ENCODE results near the gene GLCCI1. TPM values are rescaled to one million over a fixed set of nuclear protein-coding genes. Genes with fewer than 3 reads are reported as not detected.
"Not testable (repeated sequence)": the region's sequence is repeated elsewhere in the genome, so short reads cannot be mapped to it uniquely, and the experiment has no call there.

GLCCI1 gene
- total RNA-seq, 1 experiment from 2014 or later: 4.6 TPM

DNA sequence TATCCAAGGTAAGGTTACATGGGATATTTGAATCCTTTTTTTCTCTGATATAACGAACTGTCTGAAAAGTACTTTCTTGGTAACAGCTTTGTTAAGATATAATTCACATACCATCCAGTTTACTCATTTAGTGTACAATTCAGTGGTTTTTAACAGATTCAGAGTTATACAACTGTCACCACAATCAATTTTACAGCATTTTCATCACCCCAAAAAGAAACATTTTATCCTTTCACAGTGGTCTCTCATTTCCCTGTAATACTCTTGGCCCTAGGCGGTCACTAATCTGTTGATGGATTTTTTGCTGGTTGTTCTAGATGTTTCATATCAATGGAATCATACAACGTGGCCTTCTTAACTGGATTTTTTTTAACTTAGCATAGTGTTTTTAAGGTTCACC, 91.6 kb downstream of the GLCCI1 start:
- intact Hi-C loops (cut with micrococcal nuclease): no loop called here
- DNase-seq (ENCODE audit: low read depth, low spot score) (no peak), ATAC-seq (no peak)
- Histone ChIP-seq H3K9ac (ENCODE audit: low read length) (no peak overlapping the region), H2AFZ (ENCODE audit: low read depth, low read length, poor library complexity, severe bottlenecking) (no peak overlapping the region), H3K27me3 (ENCODE audit: insufficient read depth, low read length) (no peaks in the 10 kb centered on the region), H3K4me2 (ENCODE audit: low read length) (no peak overlapping the region), H3K9me3 (ENCODE audit: control insufficient read depth in 1 of 2, insufficient read depth in 1 of 2, low read depth in 1 of 2, low read length in 2 of 2) (no peaks in the 10 kb centered on the region), H3K4me3 (replicated peaks in 1 of 2; ENCODE audit: low read depth in 1 of 2, low read length in 2 of 2) (no peak overlapping the region), H3K27ac (ENCODE audit: low read depth, low read length) (no peak overlapping the region), H3K9me2 (ENCODE audit: insufficient read depth) (no peaks in the 10 kb centered on the region), H3K36me3 (ENCODE audit: control insufficient read depth in 1 of 2, insufficient read depth in 2 of 2, low read length in 2 of 2) (no peaks in the 10 kb centered on the region), H4K20me1 (ENCODE audit: insufficient read depth) (no peaks in the 10 kb centered on the region), H3K4me1 (ENCODE audit: control insufficient read depth in 1 of 2, insufficient read depth in 2 of 2, low read length in 2 of 2) (peaks cover 0 to under 1% of the 10 kb centered on the region in 2 experiments; a peak in 1 of 4 replicates), H3K79me2 (ENCODE audit: insufficient read depth, low read length) (no peaks in the 10 kb centered on the region)
- TF ChIP-seq TCF7L2 (IDR thresholded peaks at IDR 0.05; ENCODE audit: borderline replicate concordance, extremely low read depth, insufficient read depth, insufficient read length) (no peak), ZNF274 (IDR thresholded peaks at IDR 0.05; ENCODE audit: low read depth, low read length) (no peak), EZH2 (IDR thresholded peaks at IDR 0.05) (no peak), CEBPB (IDR thresholded peaks at IDR 0.05; ENCODE audit: low read depth) (no peak), SP1 (IDR thresholded peaks at IDR 0.05; ENCODE audit: low read depth) (no peak), ZFX (IDR thresholded peaks at IDR 0.05) (no peak), POLR2AphosphoS5 (IDR thresholded peaks at IDR 0.05; ENCODE audit: low read depth, low read length) (no peak), ELF1 (IDR thresholded peaks at IDR 0.05; ENCODE audit: borderline replicate concordance, low read depth) (no peak), RAD21 (IDR thresholded peaks at IDR 0.05; ENCODE audit: low read depth) (no peak), SIN3A (IDR thresholded peaks at IDR 0.05; ENCODE audit: low read depth) (no peak), EZH2phosphoT487 (IDR thresholded peaks at IDR 0.05; ENCODE audit: borderline replicate concordance) (no peak), SRF (IDR thresholded peaks at IDR 0.05; ENCODE audit: low read depth) (no peak), EGR1 (IDR thresholded peaks at IDR 0.05; ENCODE audit: low read depth) (no peak), CTCF (IDR thresholded peaks at IDR 0.05 in 2 of 3, conservative IDR thresholded peaks at IDR 0.05 in 1 of 3; ENCODE audit: borderline replicate concordance in 1 of 3, insufficient read depth in 1 of 3, low read depth in 2 of 3, low read length in 2 of 3) (no peak), CBX3 (IDR thresholded peaks at IDR 0.05; ENCODE audit: low read depth) (no peak), POLR2A (IDR thresholded peaks at IDR 0.05; ENCODE audit: borderline replicate concordance, extremely low read depth, insufficient read depth, insufficient read length) (no peak), JUND (IDR thresholded peaks at IDR 0.05) (no peak)
- TF ChIP-seq, protein P1, sequence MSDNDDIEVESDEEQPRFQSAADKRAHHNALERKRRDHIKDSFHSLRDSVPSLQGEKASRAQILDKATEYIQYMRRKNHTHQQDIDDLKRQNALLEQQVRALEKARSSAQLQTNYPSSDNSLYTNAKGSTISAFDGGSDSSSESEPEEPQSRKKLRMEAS (IDR thresholded peaks at IDR 0.05): no peak
- TF ChIP-seq, protein P2, sequence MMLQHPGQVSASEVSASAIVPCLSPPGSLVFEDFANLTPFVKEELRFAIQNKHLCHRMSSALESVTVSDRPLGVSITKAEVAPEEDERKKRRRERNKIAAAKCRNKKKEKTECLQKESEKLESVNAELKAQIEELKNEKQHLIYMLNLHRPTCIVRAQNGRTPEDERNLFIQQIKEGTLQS (IDR thresholded peaks at IDR 0.05): no peak
- TF ChIP-seq, protein P3, sequence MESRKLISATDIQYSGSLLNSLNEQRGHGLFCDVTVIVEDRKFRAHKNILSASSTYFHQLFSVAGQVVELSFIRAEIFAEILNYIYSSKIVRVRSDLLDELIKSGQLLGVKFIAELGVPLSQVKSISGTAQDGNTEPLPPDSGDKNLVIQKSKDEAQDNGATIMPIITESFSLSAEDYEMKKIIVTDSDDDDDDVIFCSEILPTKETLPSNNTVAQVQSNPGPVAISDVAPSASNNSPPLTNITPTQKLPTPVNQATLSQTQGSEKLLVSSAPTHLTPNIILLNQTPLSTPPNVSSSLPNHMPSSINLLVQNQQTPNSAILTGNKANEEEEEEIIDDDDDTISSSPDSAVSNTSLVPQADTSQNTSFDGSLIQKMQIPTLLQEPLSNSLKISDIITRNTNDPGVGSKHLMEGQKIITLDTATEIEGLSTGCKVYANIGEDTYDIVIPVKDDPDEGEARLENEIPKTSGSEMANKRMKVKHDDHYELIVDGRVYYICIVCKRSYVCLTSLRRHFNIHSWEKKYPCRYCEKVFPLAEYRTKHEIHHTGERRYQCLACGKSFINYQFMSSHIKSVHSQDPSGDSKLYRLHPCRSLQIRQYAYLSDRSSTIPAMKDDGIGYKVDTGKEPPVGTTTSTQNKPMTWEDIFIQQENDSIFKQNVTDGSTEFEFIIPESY (IDR thresholded peaks at IDR 0.05; ENCODE audit: extremely low read depth, insufficient replicate concordance, low read length): no peak
- ChIA-PET CTCF (no interaction called here), POLR2A (no interaction called here), RAD21 (ENCODE audit: low non-redundant PET in 1 of 2, low total read pairs in 2 of 2, uncharacterized antibody in 2 of 2, unreplicated experiment in 2 of 2) (no interaction called here)
- BruUV-seq (replicated peaks): no TSS peak

DNA sequence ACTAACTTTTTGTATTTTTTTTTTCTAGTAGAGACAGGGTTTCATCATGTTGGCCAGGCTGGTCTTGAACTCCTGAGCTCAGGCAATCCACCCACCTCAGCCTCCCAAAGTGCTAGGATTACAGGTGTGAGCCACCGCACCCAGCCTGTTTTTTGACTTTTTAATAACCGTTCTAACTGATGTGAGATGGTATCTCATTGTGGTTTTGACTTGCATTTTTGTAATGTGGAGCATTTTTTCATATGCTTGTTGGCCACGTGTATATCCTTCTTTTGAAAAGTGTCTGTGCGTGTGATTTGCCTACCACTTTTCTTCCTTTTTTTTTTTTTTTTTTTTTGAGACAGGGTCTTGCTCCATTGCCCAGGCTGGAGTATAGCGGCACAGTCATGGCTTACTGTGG, 94.7 kb downstream of the GLCCI1 start:
- BruUV-seq (replicated peaks); POLR2A ChIA-PET; DNase-seq (ENCODE audit: low read depth, low spot score); H3K36me3 ChIP-seq (ENCODE audit: control insufficient read depth in 1 of 2, insufficient read depth in 2 of 2, low read length in 2 of 2); H3K4me3 ChIP-seq (replicated peaks in 1 of 2; ENCODE audit: low read depth in 1 of 2, low read length in 2 of 2); ATAC-seq; H3K79me2 ChIP-seq (ENCODE audit: insufficient read depth, low read length); H3K9me2 ChIP-seq (ENCODE audit: insufficient read depth); H3K27me3 ChIP-seq (ENCODE audit: insufficient read depth, low read length); H3K4me2 ChIP-seq (ENCODE audit: low read length); CTCF ChIA-PET; H2AFZ ChIP-seq (ENCODE audit: low read depth, low read length, poor library complexity, severe bottlenecking); H4K20me1 ChIP-seq (ENCODE audit: insufficient read depth); H3K9me3 ChIP-seq (ENCODE audit: control insufficient read depth in 1 of 2, insufficient read depth in 1 of 2, low read depth in 1 of 2, low read length in 2 of 2); H3K9ac ChIP-seq (ENCODE audit: low read length); RAD21 ChIA-PET (ENCODE audit: low non-redundant PET in 1 of 2, low total read pairs in 2 of 2, uncharacterized antibody in 2 of 2, unreplicated experiment in 2 of 2); H3K27ac ChIP-seq (ENCODE audit: low read depth, low read length); intact Hi-C loops (cut with micrococcal nuclease): not testable (repeated sequence)
- H3K4me1 ChIP-seq (ENCODE audit: control insufficient read depth in 1 of 2, insufficient read depth in 2 of 2, low read length in 2 of 2): peaks cover 0 to 10% of the 10 kb centered on the region in 2 experiments; a peak in 2 of 4 replicates

Data from HCT116 (cell line).